GM13976 (cell line): Measurements from ENCODE around the gene GOLGA6L9.
"Not testable (repeated sequence)": the region's sequence is repeated elsewhere in the genome, so short reads cannot be mapped to it uniquely, and the experiment has no call there.

Source experiments
- DNase-seq: peaks from one replicate; pipeline ENCODE4 v3.0.0; 2012; ENCODE audit warnings: low spot score
- in situ Hi-C: fragments of 300-500 bp; cut with MboI; formaldehyde crosslinking; loops from one replicate; pipeline ENCODE4 v1.12.0; 2022; ENCODE audit warnings: low sequenced_read_pairs, mixed read lengths, inconsistent platforms; ENCODE audit not compliant: unreplicated experiment
- TF ChIP-seq, protein P1 (sequence below): IDR thresholded peaks from 2 replicates; pipeline ENCODE4 v1.5.1; 2012; ENCODE audit warnings: borderline replicate concordance, mild to moderate bottlenecking; ENCODE audit not compliant: insufficient read depth; ENCODE audit errors: extremely low read depth, missing control alignments, control extremely low read depth

GOLGA6L9 gene

GRCh38 chr15:82429693-82430092 is at the start of gene GOLGA6L9:
GOLGA6L9 (plus strand) TSS chr15:82429816; CDS start chr15:82430080, 264 bp downstream.
- DNase-seq, in situ Hi-C loops: not testable (repeated sequence)

- DNase-seq, in situ Hi-C loops: not testable (repeated sequence)
Measured at GRCh38 chr15:82381330-82381955, 48.2 kb upstream of the GOLGA6L9 start.

- in situ Hi-C loops, DNase-seq: not testable (repeated sequence)
Measured at GRCh38 chr15:82387209-82387608, 42.4 kb upstream of the GOLGA6L9 start.

- in situ Hi-C loops, DNase-seq: not testable (repeated sequence)
Measured at GRCh38 chr15:82390152-82390551, 39.5 kb upstream of the GOLGA6L9 start.

DNA sequence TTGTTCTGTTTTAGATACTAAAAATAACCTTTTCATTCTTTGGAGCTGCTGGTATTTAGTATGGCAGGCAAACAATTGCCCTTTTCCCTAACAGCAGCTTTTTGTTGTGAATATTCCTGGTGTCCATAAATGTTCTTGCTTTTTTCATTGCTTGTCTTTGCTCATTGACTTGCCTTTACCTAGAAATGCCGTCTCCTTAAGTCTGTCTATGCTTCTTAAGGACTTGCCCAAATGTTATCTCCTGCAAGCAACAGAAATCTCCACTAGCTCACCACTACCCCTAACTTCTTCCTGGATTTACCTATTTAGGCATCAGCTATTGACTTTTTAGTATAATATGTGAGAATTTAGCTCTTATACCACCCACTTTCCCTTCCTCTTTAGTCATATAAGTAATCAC is 37.5 kb upstream of the GOLGA6L9 start:
- in situ Hi-C loops, DNase-seq: not testable (repeated sequence)

GRCh38 chr15:82393671-82394070 is 35.9 kb upstream of the GOLGA6L9 start:
- DNase-seq: no peak
- in situ Hi-C loops: no loop called here
- TF ChIP-seq, protein P1, sequence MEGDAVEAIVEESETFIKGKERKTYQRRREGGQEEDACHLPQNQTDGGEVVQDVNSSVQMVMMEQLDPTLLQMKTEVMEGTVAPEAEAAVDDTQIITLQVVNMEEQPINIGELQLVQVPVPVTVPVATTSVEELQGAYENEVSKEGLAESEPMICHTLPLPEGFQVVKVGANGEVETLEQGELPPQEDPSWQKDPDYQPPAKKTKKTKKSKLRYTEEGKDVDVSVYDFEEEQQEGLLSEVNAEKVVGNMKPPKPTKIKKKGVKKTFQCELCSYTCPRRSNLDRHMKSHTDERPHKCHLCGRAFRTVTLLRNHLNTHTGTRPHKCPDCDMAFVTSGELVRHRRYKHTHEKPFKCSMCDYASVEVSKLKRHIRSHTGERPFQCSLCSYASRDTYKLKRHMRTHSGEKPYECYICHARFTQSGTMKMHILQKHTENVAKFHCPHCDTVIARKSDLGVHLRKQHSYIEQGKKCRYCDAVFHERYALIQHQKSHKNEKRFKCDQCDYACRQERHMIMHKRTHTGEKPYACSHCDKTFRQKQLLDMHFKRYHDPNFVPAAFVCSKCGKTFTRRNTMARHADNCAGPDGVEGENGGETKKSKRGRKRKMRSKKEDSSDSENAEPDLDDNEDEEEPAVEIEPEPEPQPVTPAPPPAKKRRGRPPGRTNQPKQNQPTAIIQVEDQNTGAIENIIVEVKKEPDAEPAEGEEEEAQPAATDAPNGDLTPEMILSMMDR: no peak

DNA sequence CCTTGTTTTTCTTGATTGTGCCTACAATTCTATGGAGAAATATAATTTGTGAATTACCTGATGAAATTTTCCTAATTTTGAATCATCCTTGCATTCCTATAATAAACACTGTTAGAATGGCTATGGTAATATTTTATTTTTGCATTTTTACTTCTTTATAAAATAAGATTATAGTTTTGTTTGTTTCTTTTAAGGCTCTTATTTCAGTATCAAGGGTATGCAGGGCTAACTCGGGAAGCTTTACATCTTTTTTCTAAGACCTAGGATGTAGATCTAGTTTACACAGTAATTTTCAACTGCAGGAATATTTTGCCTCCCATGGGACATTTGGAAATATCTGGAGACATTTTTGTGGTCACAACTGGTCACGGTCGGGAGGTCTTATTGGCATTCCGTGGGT is 33.8 kb upstream of the GOLGA6L9 start:
- in situ Hi-C loops, DNase-seq: not testable (repeated sequence)

DNA sequence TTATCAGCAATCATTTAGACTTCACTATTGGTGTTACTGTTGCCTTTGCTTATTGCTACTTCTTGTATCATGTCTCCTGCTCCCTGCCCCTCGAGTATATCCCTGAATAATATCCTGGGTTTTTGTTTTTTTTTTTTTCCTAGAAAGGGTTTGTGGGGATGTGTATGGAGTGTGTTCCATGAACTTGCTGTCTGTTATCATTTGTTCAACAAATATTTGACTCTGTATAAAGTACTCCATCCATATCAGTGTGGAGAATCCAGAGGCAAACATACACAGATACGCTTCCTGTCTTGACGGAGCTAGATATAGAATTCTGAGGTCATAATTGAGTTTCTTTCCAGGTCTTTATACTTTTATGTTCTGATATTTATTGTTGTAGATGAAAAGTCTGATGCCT is 31.8 kb upstream of the GOLGA6L9 start:
- in situ Hi-C loops: no loop called here
- DNase-seq: no peak
- TF ChIP-seq, protein P1: no peak

- in situ Hi-C loops: no loop called here
- TF ChIP-seq, protein P1: no peak
- no peak for DNase-seq
Measured at GRCh38 chr15:82398785-82399184, 30.8 kb upstream of the GOLGA6L9 start.

DNA sequence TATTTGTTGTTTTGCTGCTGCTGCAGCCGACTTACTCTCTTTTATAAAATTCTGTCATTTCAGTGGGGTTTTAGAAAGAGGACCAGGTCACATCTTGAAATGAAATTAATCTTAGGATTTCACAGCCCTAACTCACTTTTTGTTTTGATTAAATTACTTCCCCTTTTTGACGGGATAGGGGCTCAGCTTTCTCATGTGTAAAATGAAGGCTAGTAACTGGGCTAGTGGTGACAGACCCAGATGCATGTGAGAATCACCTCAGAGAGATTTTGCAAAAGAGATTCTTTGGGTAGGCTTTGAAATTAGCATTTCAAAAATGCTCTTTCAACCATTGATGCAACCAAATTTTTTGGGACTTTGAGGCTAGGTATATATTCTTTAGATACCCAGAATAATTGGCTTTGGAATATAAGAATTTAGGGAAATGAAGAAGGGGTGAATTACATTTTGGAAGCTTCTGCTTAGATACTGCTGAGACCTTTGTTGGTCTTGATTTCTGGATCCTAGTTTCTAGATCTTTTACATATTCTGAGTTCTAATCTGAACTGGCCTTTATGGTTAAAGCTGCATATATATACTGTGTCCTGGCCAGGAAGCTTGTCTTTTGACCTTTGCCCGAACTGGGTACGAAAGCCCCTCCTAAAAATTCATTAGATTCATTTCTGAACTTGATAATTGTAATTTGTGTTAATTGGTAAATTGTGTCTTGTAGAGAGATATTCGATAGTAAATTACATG is 30.1 kb upstream of the GOLGA6L9 start:
- DNase-seq, in situ Hi-C loops: not testable (repeated sequence)

DNA sequence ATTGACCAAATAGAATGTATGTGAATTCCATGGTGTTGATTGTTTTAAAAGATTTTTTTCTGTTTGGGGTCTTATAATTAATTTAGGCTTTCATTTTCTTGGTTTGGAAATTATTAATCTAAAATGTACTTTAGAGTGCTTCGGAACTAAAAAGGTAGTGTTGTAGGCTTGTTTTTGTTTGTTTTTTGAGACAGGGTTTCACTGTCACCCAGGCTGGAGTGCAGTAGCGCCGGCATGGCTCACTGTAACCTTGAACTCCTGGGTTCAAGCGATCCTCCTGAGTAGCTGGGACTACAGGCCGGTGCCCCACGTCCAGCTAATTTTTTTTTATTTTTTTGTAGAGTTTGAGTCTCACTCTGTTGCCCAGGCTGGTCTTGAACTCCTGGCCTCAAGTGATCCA is 27.7 kb upstream of the GOLGA6L9 start:
- in situ Hi-C loops, DNase-seq: not testable (repeated sequence)

DNA sequence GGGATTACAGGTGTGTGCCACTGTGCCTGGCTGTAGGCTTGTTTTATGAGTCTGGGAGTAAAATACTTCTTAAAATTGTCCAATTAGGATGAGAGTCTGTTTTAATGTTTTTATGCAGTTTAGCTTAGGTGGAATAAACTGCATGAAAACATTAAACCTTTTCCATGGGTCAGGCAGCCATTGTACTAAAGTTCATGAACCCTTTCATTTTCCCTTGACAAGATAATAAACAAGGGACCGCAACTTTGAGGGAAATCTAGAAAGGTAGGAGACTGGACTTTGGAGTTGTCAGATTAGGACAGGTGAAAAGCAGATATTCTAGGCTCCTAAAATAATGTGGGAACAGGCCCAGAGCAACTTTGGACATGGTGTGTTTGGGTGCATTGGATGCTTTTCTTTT is 27.3 kb upstream of the GOLGA6L9 start:
- DNase-seq, in situ Hi-C loops: not testable (repeated sequence)

GRCh38 chr15:82406211-82406610 is 23.4 kb upstream of the GOLGA6L9 start:
- DNase-seq, in situ Hi-C loops: not testable (repeated sequence)

DNA sequence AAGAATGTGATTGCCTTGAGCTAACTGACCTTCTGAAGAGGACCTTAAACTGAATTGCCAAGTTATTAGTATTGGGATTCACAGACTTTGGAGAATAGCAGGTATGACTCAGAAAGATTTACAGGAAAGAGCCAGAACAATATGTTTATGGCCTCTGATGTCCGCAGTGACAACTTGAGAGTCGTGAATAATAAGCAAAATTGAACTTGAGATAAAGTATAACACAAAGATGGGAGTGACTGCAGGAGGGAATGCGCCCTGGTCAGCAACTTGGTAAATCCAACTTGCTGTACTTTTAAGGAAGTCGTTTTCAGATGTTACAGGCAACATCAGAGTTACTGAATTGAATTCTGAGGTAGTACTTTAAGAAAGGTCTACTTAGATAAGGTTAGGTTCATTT is 19.3 kb upstream of the GOLGA6L9 start:
- in situ Hi-C loops, DNase-seq: not testable (repeated sequence)

GRCh38 chr15:82411595-82411994 is 18.0 kb upstream of the GOLGA6L9 start:
- DNase-seq, in situ Hi-C loops: not testable (repeated sequence)
